Activated CD8-positive, alpha-beta memory T cell treated with anti-CD3 and anti-CD28 coated beads, Interleukin-2, amount 50 U/mL, for 24 hours (primary cell): ENCODE measurements around the gene TMPRSS11F.
"Not testable (repeated sequence)": the region's sequence is repeated elsewhere in the genome, so short reads cannot be mapped to it uniquely, and the experiment has no call there.

Experiments
- DNase-seq: peaks from one replicate; pipeline ENCODE4 v3.0.0-alpha.2; 2020; ENCODE audit errors: extremely low read depth

Gene TMPRSS11F

DNA sequence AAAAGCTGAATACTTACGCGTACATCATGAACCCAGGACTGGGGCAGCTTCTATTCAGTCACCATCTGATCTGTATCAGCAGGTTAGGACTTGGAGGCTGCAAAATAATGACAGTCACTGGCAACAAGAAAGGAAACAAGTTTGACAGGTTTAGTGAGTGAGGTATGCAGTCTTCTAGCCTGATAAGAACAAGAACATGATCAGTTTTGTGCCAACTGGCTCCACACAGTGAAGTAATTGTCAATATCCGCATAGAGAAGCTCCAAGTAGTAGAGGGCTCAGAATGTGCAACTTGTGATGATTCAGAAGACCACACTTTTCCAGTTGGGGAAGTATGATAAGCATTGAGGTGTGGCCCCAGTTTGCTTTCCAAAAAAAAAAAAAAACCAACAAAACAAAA lies at the start of gene TMPRSS11F:
TSS of gene TMPRSS11F (minus strand) at position 77 of the 400 bp plus-strand sequence. CDS start at position 28, 49 bp downstream.
- no peak for DNase-seq

DNA sequence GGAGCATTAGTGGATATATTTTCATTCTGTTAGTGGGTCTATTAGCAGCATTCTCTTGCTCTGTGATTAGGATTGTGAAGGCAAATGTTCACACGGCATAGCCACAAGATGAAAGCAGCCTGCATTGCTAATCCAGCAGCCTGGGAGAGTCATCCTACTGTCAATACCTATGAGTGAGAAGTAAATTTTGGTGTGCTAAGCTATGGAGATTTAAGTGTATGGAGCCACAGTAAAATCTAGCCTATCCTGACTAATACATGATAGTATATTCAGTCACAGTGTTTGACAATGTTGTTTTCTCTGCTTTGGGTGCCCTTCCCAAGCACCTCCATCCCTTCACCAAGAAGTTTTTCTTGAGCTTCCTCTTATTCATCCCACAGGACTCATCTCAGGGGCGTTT lies 47.2 kb upstream of the TMPRSS11F start:
- no peak for DNase-seq

DNA sequence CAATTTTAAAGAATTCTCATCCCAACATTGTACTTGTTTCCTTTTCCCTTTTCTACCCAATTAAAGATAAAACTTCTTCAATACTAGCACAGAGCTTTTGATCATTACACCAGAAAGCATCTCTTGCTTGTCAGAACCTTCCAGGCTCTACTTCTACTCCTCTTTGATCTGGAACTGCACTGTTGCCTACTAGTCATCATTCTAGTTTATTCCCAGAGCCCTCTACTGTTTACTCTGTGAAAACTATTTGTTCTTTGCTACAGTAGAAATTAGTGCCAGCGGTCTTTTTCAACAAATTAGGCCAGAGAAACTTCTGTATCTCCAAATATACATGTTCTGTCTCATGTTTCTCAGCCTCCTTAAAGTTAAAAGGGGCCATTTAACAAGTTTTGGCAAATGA lies 46.8 kb upstream of the TMPRSS11F start:
- no peak for DNase-seq

DNA sequence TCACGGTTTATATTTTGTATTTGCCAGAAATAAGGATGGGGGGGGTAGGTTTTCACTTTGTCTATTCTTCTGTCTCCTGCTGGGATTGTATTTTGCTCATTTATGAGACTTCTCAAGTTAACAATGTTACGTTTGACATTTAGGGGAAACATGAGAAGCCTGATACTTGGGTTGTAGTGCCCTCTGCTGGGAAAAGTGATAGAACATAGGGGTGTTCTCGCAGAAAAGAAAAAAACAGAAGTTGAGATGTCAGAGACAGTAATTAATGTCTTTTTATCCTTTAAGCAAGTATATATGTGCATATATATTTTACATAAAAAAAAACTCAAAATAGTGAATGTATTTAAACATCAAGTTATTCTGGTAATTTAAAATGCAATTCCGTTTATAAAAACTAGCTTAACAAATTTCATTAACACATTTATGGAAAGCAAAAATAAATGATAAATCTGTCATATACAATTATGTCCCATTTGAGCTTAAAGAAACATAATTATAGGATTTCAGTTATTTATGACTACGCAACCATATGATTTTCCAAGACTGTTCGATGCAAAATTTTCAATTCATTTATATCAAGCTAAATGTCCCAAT lies 46.0 kb upstream of the TMPRSS11F start:
- no peak for DNase-seq

DNA sequence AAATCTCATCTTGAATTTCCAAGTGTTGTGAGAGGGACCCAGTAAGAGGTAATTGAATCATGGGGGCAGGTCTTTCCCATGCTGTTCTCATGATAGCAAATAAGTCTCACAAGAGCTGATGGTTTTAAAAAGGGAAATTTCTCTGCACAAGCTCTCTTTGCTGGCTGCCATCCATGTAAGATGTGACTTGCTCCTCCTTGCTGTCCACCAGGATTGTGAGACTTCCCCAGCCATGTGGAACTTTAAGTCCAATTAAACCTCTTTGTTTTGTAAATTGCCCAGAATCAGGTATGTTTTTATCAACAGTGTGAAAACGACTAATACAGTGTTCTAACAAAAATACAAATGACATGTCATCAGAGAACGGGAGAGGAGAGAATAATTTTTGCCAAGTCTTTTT lies 44.7 kb upstream of the TMPRSS11F start:
- not testable (repeated sequence) for DNase-seq

DNA sequence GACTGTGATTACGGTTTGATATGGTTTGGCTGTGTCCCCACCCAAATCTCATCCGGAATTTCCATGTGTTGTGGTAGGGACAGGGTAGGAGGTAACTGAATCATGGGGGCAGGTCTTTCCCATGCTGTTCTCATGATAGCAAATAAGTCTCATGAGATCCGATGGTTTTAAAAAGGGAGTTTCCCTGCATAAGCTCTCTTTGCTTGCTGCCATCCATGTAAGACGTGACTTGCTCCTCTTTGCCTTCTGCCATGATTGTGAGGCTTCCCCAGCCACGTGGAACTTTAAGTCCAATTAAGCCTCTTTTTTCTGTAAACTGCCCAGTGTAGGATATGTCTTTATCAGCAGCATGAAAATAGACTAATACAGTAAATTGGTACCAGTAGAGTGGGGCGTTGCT lies 42.5 kb upstream of the TMPRSS11F start:
- DNase-seq, result not testable (repeated sequence)

DNA sequence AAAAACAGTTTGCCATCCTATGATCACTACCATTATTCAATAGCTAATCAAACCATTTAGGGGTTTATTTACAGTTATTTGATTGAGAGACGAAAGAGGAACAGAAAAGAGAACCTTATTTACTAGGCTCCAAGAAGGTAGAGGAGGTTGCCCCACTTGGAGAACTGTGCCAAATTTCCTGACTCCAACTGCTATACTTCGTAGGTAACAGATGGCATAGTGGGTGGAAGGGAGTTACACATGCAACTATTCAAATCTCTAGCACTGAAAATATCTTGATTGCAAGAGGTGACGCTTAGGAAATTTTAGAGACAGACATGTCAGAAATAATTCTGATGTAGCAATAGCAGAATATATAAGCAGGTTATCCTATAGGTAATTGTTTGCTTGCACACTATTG lies 38.0 kb upstream of the TMPRSS11F start:
- DNase-seq, result no peak

DNA sequence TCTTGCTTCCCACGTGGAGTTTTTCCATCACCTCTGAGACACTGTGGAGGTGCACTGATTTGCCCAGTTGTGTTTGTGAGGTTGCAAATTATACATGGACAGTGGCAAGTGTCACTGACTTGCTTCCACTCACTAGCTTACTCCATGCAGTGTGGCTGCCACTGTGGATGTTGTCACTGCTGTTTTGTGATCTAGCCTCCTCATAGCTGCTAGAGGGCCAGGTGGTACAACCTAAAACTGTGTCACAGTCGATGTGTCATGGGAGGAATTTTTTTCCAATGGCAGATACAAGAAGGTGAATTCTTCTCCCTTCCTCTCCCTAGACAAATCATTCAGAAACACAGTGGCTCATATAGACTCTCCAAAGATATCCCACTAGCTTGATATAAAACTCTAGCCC lies 37.5 kb upstream of the TMPRSS11F start:
- no peak for DNase-seq

DNA sequence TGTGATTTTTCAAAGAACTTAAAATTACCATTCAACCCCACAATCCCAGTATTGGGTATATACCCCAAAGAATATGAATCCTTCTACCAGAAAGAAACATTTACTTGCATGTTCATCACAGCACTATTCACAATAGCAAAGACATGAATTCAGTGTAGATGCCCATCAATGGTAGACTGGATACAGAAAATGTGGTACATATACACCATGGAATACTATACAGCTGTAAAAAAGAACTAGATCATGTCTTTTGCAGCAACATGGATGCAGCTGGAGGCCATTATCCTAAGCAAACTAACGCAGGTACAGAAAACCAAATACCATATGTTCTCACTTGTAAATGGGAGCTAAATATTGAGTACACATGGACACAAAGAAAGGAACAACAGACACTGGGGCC lies 34.1 kb upstream of the TMPRSS11F start:
- no peak for DNase-seq

DNA sequence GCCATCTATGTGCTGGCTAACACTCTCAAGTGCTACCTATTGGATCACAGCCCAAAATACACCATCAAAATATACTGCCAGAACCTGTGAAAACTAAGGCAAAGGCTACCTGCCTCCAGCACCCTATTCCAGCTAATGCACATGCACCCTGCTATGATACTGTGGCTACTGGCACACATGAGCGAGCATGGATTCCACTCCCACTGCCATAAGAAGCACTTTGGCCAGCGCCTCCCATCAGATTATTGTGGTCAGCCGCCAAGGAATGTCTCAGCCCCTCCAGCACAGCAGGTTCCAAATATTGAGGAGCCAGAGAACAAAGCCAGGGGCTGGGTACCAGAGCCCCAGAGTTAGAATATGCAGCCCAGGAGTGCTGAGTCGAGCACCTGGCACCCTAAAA lies 32.5 kb upstream of the TMPRSS11F start:
- no peak for DNase-seq

DNA sequence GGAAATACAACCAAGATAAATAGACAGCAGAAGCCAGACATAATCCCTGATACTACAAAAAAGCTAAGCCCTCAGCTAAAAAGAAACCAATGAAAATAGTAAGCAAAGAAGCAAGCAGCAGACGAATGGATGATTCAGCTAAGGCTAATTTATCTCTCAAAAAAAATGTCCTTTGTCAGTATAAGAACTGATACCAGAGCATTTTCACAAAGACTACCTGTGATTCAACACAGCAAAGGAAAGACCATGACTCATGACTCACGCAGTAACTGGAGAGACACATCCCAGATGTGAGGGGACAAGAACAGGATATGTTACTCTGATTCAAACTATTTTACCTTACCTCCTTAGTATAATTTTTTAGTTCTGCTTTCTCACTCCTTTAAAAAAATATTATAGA lies 22.7 kb upstream of the TMPRSS11F start:
- DNase-seq, result no peak

DNA sequence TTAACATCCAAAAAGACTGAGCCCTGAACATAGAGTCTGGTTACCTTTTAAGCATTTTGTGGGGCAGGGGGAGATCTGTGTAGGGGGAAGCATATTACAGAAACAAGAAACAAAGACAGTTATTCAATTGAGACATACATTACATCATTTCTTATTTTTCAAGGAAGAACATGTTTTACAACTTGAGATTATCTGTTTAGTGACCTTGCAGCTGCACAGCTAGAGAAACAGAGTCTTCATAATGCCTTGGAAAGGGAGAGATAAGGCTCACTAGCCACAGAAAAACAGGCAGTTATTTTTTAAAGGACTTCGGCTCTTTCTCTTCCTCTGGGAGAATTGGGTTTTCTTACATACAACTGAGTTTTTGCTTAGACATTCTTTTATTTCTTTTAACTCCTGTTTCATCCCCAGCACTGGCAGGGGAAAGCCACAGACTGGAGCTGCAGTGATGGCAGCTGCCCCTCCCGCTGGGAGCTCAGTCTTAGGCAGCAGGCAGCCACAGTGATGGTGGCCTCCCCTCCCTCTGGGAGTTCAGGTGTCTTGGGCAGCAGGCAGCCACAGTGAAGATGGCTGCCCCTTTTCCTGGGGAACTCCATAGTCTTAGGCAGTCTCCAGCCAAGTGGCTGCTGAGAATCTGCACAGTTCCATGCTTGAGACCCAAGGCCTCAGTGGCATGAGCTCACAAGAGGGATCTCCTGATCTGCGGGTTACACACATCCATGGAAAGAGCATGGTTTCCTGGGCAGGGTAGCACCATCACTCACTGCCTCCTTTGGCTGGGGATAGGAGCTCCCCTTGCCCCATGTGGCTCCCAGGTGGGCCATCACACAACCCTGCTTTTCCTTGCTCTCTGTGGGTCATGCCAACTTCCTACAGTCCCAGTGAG lies 19.4 kb upstream of the TMPRSS11F start:
- DNase-seq, result no peak

DNA sequence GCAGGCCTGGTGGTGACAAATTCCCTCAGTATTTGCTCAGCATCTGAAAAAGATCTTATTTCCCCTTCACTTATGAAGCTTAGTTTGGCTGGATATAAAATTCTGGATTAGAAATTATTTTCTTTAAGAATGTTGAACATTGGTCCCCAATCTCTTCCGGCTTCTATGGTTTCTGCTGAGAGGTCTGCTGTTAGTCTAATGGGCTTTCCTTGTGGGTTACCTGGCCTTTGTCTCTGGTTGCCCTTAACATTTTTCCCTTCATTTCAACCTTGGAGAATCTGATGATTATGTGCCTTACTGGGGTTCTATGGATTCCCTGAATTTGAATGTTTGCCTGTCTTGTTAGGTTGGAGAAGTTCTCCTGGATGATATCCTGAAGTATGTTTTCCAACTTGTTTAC lies 17.4 kb upstream of the TMPRSS11F start:
- DNase-seq, result no peak

DNA sequence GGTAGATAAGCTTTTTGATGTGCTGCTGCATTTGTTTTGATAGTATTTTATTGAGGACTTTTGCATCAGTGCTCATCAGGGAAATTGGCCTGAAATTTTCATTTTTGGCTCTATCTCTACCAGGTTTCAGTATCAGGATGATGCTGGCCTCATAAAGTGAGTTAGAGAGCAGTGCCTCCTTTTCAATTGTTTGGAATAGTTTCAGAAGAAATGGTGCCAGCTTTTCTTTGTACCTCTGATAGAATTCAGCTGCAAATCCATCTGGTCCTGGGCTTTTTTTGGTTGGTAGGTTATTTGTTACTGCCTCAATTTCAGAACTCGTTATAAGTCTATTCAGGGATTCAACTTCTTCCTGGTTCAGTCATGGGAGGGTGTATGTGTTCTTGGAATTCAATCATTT lies 15.6 kb upstream of the TMPRSS11F start:
- no peak for DNase-seq

DNA sequence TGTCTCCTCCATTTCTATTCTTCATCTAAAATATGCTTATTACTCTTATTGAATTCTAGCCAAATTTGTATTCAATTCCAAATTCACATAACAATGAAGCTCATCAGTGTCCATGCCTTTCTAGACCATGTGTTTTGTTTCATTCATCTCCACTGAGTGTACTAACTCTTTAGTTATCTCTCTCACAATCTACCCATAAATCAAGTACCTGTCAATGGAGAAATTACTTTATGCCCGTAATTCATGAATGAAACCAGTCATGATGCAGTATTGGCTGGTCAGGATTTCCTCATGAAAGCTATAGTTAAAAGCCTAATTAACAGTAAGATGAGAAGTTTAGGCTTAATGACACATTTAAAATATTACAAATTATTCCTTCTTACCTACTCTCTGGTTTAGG lies 12.2 kb upstream of the TMPRSS11F start:
- DNase-seq, result no peak

DNA sequence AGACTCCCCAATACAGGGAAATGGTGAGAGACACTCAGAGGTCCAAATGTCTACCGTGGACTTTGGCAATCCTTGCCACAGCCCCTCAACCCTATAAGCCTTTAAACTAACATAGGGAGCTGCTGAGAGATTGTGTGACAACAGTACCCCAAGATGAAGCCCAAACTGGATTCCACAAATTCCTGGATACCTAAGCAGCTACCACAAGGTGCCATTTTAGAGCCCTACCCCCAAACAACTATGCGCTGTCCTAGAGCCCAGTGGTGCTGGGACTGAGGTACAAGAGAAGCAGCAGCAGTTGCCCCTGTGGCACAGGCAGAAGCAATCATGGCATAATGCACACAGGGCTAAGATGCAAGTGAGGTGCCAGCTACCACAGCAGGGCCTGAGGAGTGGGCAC lies 2.7 kb upstream of the TMPRSS11F start:
- DNase-seq, result no peak

DNA sequence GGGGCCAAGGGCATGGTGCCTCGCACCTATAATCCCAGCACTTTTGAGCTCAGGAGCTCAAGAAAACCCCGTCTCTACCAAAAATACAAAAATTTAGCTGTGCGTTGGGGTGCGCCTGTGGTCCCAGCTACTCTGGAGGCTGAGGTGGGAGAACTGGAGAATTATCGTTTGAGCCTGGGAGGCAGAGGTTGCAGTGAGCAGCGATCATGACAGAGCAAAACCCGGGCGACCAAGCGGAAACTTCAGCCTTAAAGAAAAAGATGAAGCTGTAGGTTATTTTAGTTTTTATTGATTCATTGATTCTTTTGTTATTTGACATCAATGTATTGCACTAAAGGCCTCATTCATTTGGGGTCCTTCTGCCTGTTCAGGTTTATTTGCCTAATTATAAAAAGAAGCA lies 5.4 kb downstream of the TMPRSS11F start:
- DNase-seq, result no peak

DNA sequence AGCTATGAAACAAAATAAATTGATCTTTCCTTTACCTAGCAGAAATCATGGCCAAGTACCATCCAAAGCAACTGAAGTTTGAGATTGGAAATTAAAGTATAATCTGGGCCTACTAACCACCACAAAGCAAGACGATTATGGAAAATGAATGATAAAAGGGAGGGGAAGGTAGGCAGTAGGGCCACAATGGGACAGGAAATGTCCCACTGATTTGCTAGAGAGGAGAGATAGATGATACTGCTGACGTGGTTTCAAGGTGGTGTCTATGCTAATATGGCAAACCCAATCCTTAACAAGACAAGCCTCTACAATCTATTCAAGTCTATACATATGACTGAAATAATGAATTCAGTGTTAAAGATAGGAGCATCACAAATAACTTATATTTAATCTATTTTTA lies 6.1 kb downstream of the TMPRSS11F start:
- DNase-seq, result no peak

DNA sequence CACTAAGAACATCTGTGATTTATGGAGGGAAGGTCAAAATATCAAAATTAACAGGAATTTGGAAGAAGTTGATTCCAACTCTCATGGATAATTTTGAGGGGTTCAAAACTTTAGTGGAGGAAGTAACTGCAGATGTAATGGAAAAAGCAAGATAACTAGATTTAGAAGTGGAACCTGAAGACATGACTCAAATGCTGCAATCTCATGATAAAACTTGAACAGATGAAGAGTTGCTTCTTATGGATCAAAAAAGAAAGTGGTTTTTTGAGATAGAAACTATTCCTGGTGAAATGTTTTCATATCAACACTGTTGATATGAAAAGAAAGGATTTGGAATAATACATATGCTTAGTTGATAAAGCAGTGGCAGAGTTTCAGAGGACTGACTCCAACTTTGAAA lies 9.7 kb downstream of the TMPRSS11F start:
- DNase-seq, result no peak

DNA sequence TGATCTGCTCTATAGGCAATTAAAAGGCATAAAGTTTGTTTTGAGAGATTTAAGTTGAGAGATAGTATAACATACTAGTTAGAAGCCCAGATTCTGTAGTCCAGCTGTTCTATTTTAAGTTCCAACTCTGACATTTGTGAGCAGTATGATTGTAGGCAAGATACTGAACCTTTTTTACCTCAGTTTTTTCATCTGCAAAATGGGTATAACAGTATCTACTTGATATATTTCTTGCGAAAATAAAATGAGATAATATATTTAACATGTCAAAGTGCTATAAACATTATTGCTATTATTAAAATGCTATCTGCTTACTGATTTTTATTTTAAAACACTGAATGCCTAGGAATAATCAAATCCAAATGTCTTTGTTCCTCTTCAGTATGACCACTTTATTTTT lies 19.2 kb downstream of the TMPRSS11F start:
- no peak for DNase-seq

DNA sequence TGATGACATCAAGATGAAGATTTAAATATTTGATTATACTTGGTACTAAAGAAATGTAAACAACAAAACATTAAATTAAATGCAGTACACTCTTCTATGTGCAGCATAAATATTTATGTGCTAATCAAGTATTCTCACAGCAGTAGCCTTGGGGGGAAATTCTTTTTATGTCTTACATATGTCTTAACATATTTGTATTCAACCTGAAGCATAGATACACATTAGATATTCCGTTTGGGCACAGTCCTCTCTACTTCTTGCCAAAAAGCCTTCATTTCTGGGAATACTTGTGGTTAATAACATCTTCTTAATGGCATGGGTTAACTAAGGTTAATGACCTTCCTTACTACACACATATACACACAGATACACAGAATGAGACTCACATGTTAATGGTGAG lies 19.8 kb downstream of the TMPRSS11F start:
- DNase-seq, result no peak

DNA sequence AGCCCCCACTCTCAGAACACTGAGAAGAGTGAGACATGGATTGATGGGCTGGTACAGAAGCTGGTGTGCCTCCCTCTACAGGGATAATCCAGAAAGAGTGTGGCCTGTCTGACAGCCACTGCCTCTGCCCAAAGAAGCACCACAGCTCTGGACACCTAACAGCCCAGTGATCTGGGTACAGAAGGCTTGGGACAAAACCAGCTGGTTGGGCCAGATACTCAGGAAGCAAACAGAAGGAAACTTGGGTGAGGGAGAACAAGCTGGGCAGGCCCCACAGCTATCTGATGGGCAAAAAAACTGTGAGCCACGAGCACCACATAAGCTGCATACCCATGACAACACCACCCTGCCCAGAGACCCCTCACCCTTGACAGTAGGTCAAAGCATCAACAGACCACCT lies 46.9 kb downstream of the TMPRSS11F start:
- no peak for DNase-seq

DNA sequence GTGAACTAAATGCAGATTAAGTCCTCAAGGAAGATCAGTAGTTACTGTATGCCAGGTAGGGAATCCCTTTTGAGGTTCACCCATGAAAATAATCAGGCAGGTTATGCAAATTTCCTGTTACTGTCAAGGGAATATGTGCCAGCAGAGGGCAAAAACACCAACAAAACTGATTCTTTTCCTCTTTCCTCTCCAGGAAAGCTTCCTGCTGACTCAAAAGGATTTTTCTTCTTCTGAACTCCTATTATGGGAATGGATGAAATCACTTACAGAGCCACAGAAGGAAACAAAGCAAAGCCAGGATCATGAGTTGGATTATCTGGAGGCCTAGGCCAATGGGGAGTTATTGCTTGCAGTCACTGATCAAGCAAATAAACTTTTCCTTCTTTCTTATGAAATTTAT lies 49.7 kb downstream of the TMPRSS11F start:
- DNase-seq, result no peak

DNA sequence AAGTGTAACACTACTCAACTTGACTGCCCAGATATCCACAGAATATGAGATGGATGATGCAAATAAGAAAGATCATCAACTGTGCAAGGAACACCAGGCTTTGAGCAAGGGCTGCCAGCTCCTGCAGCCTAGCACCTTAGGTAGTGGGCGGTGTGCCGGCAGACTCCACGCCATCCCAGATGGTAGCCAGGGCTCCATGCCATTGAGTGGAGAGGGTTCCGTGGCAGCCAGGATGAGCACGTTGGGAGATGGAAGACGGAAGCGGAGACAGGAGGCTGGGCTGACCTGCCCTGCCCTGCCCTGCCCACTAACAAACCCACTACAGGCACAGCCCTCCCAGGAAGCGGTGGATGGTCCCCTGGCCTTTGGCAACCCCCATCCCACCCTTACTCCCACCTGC lies 51.9 kb downstream of the TMPRSS11F start:
- DNase-seq, result no peak
